ENCODE results near the gene TANC1.

Gene TANC1

DNA sequence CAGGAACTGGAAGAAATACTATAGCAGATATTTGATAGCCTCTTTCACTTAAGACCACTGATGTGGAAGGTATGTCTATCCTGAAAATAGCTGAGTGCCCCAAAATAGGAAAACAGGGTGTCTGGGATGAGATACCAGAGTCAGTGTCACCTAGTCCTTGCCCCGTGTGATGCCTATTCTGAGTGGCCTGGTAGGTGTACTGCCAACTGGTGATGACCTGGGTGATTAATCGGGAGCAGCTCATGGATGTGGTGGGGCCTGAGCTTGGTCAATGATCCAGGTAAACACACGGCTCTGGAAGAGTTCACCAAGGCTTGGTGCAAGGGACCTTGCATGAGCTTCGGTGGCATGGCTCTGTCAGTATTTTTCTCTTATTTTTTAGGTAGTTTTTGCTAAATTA lies 95.2 kb downstream of the TANC1 start:
- Mint-ChIP-seq H3K4me1 (no peaks in the 10 kb centered on the region), H3K27ac (no peak overlapping the region)
- no peak for ATAC-seq (replicated peaks)

GRCh38 chr2:159064446-159065301 lies 96.2 kb downstream of the TANC1 start:
- DNase-seq: no peak

More for the DNA sequence above, 95.2 kb downstream of the TANC1 start:
- Mint-ChIP-seq H3K27me3 (no peaks in the 10 kb centered on the region), H3K4me3 (no peak overlapping the region), H3K9me3 (no peaks in the 10 kb centered on the region), H3K36me3 (no peaks in the 10 kb centered on the region)
- no peak for DNase-seq

GRCh38 chr2:159065313-159065712 lies 96.9 kb downstream of the TANC1 start:
- no peaks in the 10 kb centered on the region for H3K27me3 Mint-ChIP-seq
- ATAC-seq (replicated peaks) (no peak), DNase-seq (no peak)
- H3K9me3 Mint-ChIP-seq: no peaks in the 10 kb centered on the region
- H3K36me3 Mint-ChIP-seq: no peaks in the 10 kb centered on the region
- H3K4me1 Mint-ChIP-seq: no peaks in the 10 kb centered on the region
- H3K27ac Mint-ChIP-seq: no peak overlapping the region
- H3K4me3 Mint-ChIP-seq: no peak overlapping the region

More at GRCh38 chr2:159064446-159065301, 96.2 kb downstream of the TANC1 start:
- no peaks in the 10 kb centered on the region for H3K27me3 Mint-ChIP-seq
- no peak overlapping the region for H3K4me3 Mint-ChIP-seq
- ATAC-seq (replicated peaks): no peak
- no peaks in the 10 kb centered on the region for H3K9me3 Mint-ChIP-seq
- no peak overlapping the region for H3K27ac Mint-ChIP-seq
- no peaks in the 10 kb centered on the region for H3K36me3 Mint-ChIP-seq
- no peaks in the 10 kb centered on the region for H3K4me1 Mint-ChIP-seq

DNA sequence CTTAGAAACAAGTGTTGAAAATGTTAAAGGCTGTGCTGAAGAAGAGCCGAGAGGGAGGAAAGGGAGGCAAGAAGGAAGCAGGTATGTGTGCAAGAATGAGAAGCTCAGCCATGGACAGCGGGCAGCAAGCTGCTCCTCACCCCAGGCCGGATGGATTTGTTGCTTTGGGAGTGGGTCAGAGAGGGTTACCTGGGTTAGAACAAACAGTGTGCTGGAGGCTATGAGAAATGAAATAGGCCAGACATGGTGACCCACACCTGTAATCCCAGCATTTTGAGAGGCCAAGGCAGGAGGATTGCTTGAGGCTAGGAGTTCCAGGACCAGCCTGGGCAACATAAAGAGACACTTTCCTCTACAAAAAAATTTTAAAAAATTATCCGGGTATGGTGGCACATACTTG lies 97.5 kb downstream of the TANC1 start:
- ATAC-seq (replicated peaks): no peak
- Mint-ChIP-seq H3K36me3 (no peaks in the 10 kb centered on the region), H3K4me3 (no peak overlapping the region), H3K4me1 (no peaks in the 10 kb centered on the region), H3K9me3 (no peaks in the 10 kb centered on the region), H3K27ac (no peak overlapping the region), H3K27me3 (no peaks in the 10 kb centered on the region)
- DNase-seq: no peak

- Mint-ChIP-seq H3K27ac (no peak overlapping the region), H3K9me3 (no peaks in the 10 kb centered on the region), H3K4me1 (no peaks in the 10 kb centered on the region), H3K27me3 (no peaks in the 10 kb centered on the region), H3K4me3 (no peak overlapping the region), H3K36me3 (no peaks in the 10 kb centered on the region)
- DNase-seq (no peak), ATAC-seq (replicated peaks) (no peak)
Observed at GRCh38 chr2:159066541-159067156, 98.2 kb downstream of the TANC1 start.

DNA sequence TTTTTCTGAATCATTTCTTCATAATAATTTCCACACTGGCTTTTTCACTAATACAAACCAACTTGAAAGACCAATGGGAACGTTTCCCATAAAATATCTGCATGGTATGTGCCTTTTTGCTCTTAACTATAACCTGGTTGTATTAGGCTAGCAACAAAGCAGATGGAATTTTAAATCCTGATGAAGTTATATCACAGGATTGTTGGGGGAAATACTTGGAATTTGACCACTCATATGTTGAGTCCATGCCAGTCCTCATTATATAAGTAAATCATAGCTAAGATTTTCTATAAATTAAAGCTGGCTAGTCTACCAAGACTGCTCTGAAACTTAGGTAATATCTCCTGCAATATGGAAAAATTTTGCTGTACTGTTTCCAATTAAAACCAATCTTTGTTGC lies 99.5 kb downstream of the TANC1 start:
- Mint-ChIP-seq H3K4me3 (no peak overlapping the region), H3K4me1 (no peaks in the 10 kb centered on the region), H3K9me3 (no peaks in the 10 kb centered on the region), H3K27me3 (no peaks in the 10 kb centered on the region), H3K27ac (no peak overlapping the region), H3K36me3 (no peaks in the 10 kb centered on the region)
- DNase-seq: no peak
- no peak for ATAC-seq (replicated peaks)

- no peaks in the 10 kb centered on the region for H3K4me1 Mint-ChIP-seq
- H3K27me3 Mint-ChIP-seq: no peaks in the 10 kb centered on the region
- H3K27ac Mint-ChIP-seq: no peak overlapping the region
- ATAC-seq (replicated peaks) (no peak), DNase-seq (no peak)
- H3K9me3 Mint-ChIP-seq: no peaks in the 10 kb centered on the region
- no peak overlapping the region for H3K4me3 Mint-ChIP-seq
- H3K36me3 Mint-ChIP-seq: no peaks in the 10 kb centered on the region
Observed at GRCh38 chr2:159069229-159069628, 100.8 kb downstream of the TANC1 start.

DNA sequence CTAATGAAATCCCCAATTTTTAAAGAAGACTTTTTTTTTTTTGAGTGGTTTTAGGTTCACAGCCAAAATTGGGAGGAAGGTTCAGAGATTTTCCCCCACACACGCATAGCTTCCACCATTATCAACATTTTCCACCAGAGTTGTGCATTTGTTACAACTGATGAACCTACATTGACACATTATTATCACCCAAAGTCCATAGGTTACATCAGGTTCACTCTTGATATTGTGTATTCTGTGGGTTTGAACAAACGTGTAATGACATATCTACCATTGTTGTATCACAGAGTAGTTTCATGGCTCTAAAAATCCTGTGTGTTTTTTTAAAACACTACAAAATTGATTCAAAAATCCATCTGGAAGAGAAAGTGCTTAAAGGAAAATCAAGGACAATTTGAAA lies 101.8 kb downstream of the TANC1 start:
- DNase-seq (no peak), ATAC-seq (replicated peaks) (no peak)
- Mint-ChIP-seq H3K4me3 (no peak overlapping the region), H3K27ac (no peak overlapping the region), H3K9me3 (no peaks in the 10 kb centered on the region), H3K4me1 (no peaks in the 10 kb centered on the region), H3K36me3 (no peaks in the 10 kb centered on the region), H3K27me3 (no peaks in the 10 kb centered on the region)

DNA sequence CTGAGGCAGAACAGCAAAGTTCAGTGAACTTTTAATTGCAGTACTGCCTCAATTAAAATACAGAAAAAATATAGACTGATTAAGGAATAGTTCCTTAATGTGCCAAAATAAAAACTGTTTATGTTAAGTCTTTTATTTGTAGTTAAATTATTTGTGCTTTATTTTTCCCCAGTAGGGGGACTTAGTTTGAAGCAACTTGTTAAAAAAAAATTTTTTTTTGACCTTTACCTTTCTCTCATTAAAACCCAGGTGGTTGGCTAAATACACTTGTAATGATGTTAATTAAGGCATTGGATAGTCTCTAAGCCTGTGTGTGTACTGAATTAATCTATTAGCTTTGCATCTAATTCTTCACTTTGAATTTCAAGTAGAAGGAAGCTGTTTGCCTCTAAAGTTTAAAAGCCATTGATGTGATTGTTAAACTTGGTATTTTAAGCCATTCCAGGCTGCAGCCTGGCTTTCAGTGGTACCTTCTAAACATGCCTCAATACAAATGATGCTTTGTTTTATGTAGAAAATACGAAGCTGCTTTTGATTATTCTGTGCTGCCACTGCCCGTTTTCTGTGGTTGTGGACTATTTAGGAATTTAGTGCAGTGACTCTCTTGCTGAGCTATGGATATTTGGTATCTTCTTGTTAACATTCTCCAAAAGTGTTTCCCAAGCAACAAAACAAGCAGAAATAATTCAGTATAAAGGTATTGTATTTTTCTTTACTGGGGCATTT lies 102.9 kb downstream of the TANC1 start:
- no peak for DNase-seq

DNA sequence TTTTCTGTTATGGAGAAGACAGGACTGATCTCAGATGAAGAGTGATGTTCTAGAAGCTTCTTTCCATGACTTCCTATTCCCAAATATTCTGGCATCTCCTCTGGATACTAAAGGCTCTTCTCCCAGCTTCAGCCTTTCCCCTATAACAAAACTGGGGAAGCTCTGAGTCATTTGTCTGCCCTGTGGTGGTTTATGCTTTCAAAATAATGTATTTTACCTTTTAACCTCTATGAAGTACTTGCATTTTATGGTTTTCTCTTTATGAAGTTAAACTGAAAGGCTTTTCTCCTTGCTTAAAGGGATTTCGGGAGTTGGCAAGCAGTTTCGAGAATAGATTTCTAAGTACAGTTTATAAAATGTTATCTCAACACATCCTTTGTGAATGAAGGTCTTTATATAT lies 104.4 kb downstream of the TANC1 start:
- no peaks in the 10 kb centered on the region for H3K4me1 Mint-ChIP-seq
- no peak for ATAC-seq (replicated peaks)
- no peaks in the 10 kb centered on the region for H3K36me3 Mint-ChIP-seq
- no peak overlapping the region for H3K4me3 Mint-ChIP-seq
- H3K27ac Mint-ChIP-seq: no peak overlapping the region
- no peak for DNase-seq
- no peaks in the 10 kb centered on the region for H3K27me3 Mint-ChIP-seq
- no peaks in the 10 kb centered on the region for H3K9me3 Mint-ChIP-seq

More for the DNA sequence above, 102.9 kb downstream of the TANC1 start:
- Mint-ChIP-seq H3K36me3 (no peaks in the 10 kb centered on the region), H3K27me3 (no peaks in the 10 kb centered on the region), H3K4me3 (no peak overlapping the region), H3K9me3 (no peaks in the 10 kb centered on the region), H3K4me1 (no peaks in the 10 kb centered on the region), H3K27ac (no peak overlapping the region)
- ATAC-seq (replicated peaks): no peak

DNA sequence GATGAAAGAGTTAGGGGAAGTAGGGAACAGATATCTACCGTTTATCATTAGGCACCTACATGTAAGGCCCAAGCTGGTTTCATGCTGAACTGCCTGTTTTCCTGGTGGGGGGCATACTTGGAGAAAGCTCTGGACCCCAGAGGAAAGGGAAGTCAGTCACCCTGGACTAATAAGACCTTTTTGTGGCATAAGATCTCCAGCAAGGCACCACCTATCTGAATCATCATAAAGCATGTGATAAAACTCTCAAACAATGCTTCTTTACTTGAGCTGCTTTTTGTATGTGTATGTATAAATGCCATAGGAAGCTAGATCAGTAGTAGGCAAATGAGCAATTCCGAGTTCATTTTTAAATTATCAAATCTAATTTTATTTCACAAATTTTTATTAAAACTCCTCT lies 104.8 kb downstream of the TANC1 start:
- no peak overlapping the region for H3K27ac Mint-ChIP-seq

GRCh38 chr2:159074605-159075004 lies 106.2 kb downstream of the TANC1 start:
- Mint-ChIP-seq H3K4me1 (no peaks in the 10 kb centered on the region), H3K27ac (no peak overlapping the region), H3K27me3 (no peaks in the 10 kb centered on the region), H3K36me3 (no peaks in the 10 kb centered on the region), H3K4me3 (no peak overlapping the region), H3K9me3 (no peaks in the 10 kb centered on the region)
- ATAC-seq (replicated peaks) (no peak), DNase-seq (no peak)

More for the DNA sequence above, 104.8 kb downstream of the TANC1 start:
- Mint-ChIP-seq H3K4me3 (no peak overlapping the region), H3K9me3 (no peaks in the 10 kb centered on the region), H3K36me3 (no peaks in the 10 kb centered on the region), H3K4me1 (no peaks in the 10 kb centered on the region), H3K27me3 (no peaks in the 10 kb centered on the region)
- DNase-seq: no peak
- ATAC-seq (replicated peaks): no peak

DNA sequence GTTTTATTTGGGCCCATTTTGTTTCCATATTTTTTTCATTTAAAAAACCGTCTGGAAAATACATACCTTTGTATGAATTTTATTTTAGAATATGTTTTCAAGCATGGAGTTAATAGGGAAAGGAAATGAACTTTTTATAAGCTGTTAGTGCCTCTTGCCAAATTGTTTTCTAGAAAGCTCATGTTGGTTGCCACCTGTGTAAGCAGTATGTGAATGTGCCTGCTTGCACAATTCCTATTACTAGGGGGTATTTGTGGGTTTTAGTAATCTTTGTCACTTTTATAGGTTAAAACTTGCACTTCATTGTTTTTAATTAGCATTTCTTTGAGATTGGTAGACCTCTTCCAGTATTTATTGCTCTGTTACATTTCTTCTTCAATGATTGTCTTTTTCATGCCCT lies 107.3 kb downstream of the TANC1 start:
- Mint-ChIP-seq H3K4me3 (no peak overlapping the region), H3K9me3 (no peaks in the 10 kb centered on the region), H3K27ac (no peak overlapping the region)

GRCh38 chr2:159076241-159076640 lies 107.8 kb downstream of the TANC1 start:
- Mint-ChIP-seq H3K4me1 (no peaks in the 10 kb centered on the region), H3K27ac (no peak overlapping the region), H3K27me3 (no peaks in the 10 kb centered on the region), H3K36me3 (no peaks in the 10 kb centered on the region), H3K9me3 (no peaks in the 10 kb centered on the region), H3K4me3 (no peak overlapping the region)
- ATAC-seq (replicated peaks) (no peak), DNase-seq (no peak)

More for the DNA sequence above, 107.3 kb downstream of the TANC1 start:
- ATAC-seq (replicated peaks) (no peak), DNase-seq (no peak)
- Mint-ChIP-seq H3K4me1 (no peaks in the 10 kb centered on the region), H3K27me3 (no peaks in the 10 kb centered on the region), H3K36me3 (no peaks in the 10 kb centered on the region)

DNA sequence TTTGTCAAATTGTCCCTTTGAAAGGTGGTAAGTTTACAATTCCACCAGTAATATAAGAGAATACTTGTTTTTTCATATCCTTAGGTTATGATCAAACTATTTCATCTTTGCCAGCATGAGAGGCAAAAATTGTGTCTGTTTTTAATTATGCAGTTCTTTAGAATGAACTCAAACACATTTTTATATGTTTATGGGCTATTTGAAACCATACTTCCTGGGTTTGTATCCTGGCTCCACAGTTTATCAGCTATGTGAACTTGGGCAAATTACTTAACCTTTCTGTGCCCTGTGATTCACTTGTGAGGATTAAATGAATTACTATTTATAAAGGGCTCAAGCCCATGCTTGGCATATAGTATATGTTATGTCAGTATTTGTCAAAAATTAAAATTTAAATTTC lies 109.4 kb downstream of the TANC1 start:
- H3K9me3 Mint-ChIP-seq: no peaks in the 10 kb centered on the region
- ATAC-seq (replicated peaks): no peak

More for the DNA sequence above, 109.4 kb downstream of the TANC1 start:
- Mint-ChIP-seq H3K27ac (no peak overlapping the region), H3K4me1 (no peaks in the 10 kb centered on the region), H3K36me3 (no peaks in the 10 kb centered on the region), H3K27me3 (no peaks in the 10 kb centered on the region), H3K4me3 (no peak overlapping the region)
- DNase-seq: no peak

All from stimulated activated naive B cell treated with anti-CD40 and anti-IgM and Interleukin-4, amounts not matched to agents 10 μg/mL and 1 μg/mL and 100 μg/mL, for 72 hours (primary cell).